AG04450 (cell line): ENCODE measurements around the gene DOCK3. TPM values are rescaled to one million over a fixed set of nuclear protein-coding genes. Genes with fewer than 3 reads are reported as not detected.

Experiments
- CTCF ChIA-PET: fragments of 300-600, 350-600 bp; formaldehyde crosslinking; extraction: SDS; loops from one replicate; lab custom pipeline; 2022; ENCODE audit warnings: antibody characterized with exemption, inconsistent platforms; lab: Charles Lee
- POLR2A ChIA-PET: fragments of 350-600 bp; formaldehyde crosslinking; extraction: SDS; loops from one replicate; lab custom pipeline; 2021; ENCODE audit warnings: antibody characterized with exemption, inconsistent platforms; lab: Yijun Ruan, JAX
- DNase-seq: peaks from one replicate; pipeline ENCODE4 v3.0.0-alpha.2; 2011; ENCODE audit warnings: low read depth, low spot score
- H3K27ac ChIP-seq: one replicate; pipeline ENCODE4 v1.5.1; 2012; ENCODE audit warnings: low read depth, low read length, control low read depth
- H3K27me3 ChIP-seq: one replicate; pipeline ENCODE4 v1.6.0; 2012; ENCODE audit warnings: low read length; ENCODE audit not compliant: control insufficient read depth, insufficient read depth
- H3K4me3 ChIP-seq: 2 replicates; pipeline ENCODE4 v1.5.1; 2011; ENCODE audit warnings: mild to moderate bottlenecking, low read depth, low read length, control low read depth
- H3K9me3 ChIP-seq: 2 replicates; pipeline ENCODE4 v1.5.1; 2012; ENCODE audit warnings: low read length; ENCODE audit not compliant: control insufficient read depth, insufficient read depth
- CTCF ChIP-seq: IDR thresholded peaks from 2 replicates; pipeline ENCODE4 v1.5.1; 2011; ENCODE audit warnings: low read depth, low read length, control low read depth, inconsistent platforms
- polyA plus RNA-seq: library from polyadenylated mRNA; depleted of rRNA; stranded (reverse); fragments of >200 nt; gene quantifications from 2 replicates; pipeline ENCODE4 v1.2.3, GENCODE V29; 2011

DOCK3 gene
- polyA plus RNA-seq, 1 experiment = 0.07 TPM

GRCh38 chr3:50657816-50658215, 16.9 kb upstream of the DOCK3 start:
- Histone ChIP-seq H3K27me3 (peaks cover 9% of the 10 kb centered on the region), H3K9me3 (no peaks in the 10 kb centered on the region), H3K27ac (no peak overlapping the region), H3K4me3 (no peak overlapping the region)
- TF ChIP-seq CTCF = no peak
- no peak for DNase-seq
- CTCF ChIA-PET = no interaction called here
- POLR2A ChIA-PET = no interaction called here

GRCh38 chr3:50658416-50658815, 16.3 kb upstream of the DOCK3 start:
- TF ChIP-seq CTCF = no peak
- Histone ChIP-seq H3K9me3 (no peaks in the 10 kb centered on the region), H3K27me3 (peaks cover 9% of the 10 kb centered on the region), H3K4me3 (no peak overlapping the region), H3K27ac (no peak overlapping the region)
- DNase-seq = no peak
- ChIA-PET CTCF (no interaction called here), POLR2A (no interaction called here)

GRCh38 chr3:50658831-50659230, 15.9 kb upstream of the DOCK3 start:
- no peak for TF ChIP-seq CTCF
- no peaks in the 10 kb centered on the region for H3K9me3 ChIP-seq
- H3K27ac ChIP-seq = no peak overlapping the region
- no peak overlapping the region for H3K4me3 ChIP-seq
- ChIA-PET CTCF (no interaction called here), POLR2A (no interaction called here)
- H3K27me3 ChIP-seq = peaks cover 9% of the 10 kb centered on the region
- no peak for DNase-seq

- CTCF ChIA-PET = no interaction called here
- no peak for TF ChIP-seq CTCF
- POLR2A ChIA-PET = no interaction called here
Measured at GRCh38 chr3:50660386-50660785, 14.3 kb upstream of the DOCK3 start.

GRCh38 chr3:50661321-50661837, 13.3 kb upstream of the DOCK3 start:
- Histone ChIP-seq H3K27me3 (peaks cover 9% of the 10 kb centered on the region), H3K4me3 (no peak overlapping the region), H3K9me3 (no peaks in the 10 kb centered on the region), H3K27ac (no peak overlapping the region)
- POLR2A ChIA-PET = no interaction called here
- no peak for DNase-seq
- CTCF ChIA-PET = no interaction called here
- no peak for TF ChIP-seq CTCF

More at GRCh38 chr3:50660386-50660785, 14.3 kb upstream of the DOCK3 start:
- Histone ChIP-seq H3K27me3 (peaks cover 9% of the 10 kb centered on the region), H3K27ac (no peak overlapping the region), H3K9me3 (no peaks in the 10 kb centered on the region), H3K4me3 (no peak overlapping the region)
- DNase-seq = no peak
